Osteoblast (primary cell): ENCODE results near the gene AHSG. TPM values are rescaled to one million over a fixed set of nuclear protein-coding genes. Genes with fewer than 3 reads are reported as not detected.
A peak's percentile ranks its signal among the peaks of the same experiment; 100 is the strongest.

Experiments used
- DNase-seq: peaks from one replicate; pipeline ENCODE4 v3.0.0; 2011; ENCODE audit warnings: low spot score, mixed read lengths; ENCODE audit not compliant: insufficient read length; ENCODE audit errors: missing footprints
- H2AFZ ChIP-seq: 2 replicates; pipeline ENCODE4 v1.6.0; 2011; ENCODE audit warnings: mild to moderate bottlenecking, low read length
- H3K27ac ChIP-seq: 2 replicates; pipeline ENCODE4 v1.5.1; 2011; ENCODE audit warnings: mild to moderate bottlenecking, low read depth, low read length, moderate library complexity
- H3K27me3 ChIP-seq: 2 replicates; pipeline ENCODE4 v1.6.0; 2012; ENCODE audit warnings: mild to moderate bottlenecking, control low read depth, inconsistent platforms, low read length, moderate library complexity; ENCODE audit not compliant: insufficient read depth
- H3K36me3 ChIP-seq: 2 replicates; pipeline ENCODE4 v1.5.1; 2011; ENCODE audit warnings: mild to moderate bottlenecking, low read length, control low read depth, moderate library complexity; ENCODE audit not compliant: insufficient read depth
- H3K4me1 ChIP-seq: 2 replicates; pipeline ENCODE4 v1.5.1; 2011; ENCODE audit warnings: mild to moderate bottlenecking, low read length, control low read depth, moderate library complexity; ENCODE audit not compliant: insufficient read depth
- H3K4me2 ChIP-seq: 2 replicates; pipeline ENCODE4 v1.6.0; 2011; ENCODE audit warnings: mild to moderate bottlenecking, low read length; ENCODE audit not compliant: insufficient read depth
- H3K4me3 ChIP-seq: fragments of 200-600 bp; sonication (generic); 3 replicates; pipeline ENCODE4 v1.5.1; 2012; ENCODE audit warnings: mild to moderate bottlenecking, low read length, inconsistent platforms; ENCODE audit not compliant: insufficient read depth
- H3K79me2 ChIP-seq: 2 replicates; pipeline ENCODE4 v1.6.0; 2012; ENCODE audit warnings: mild to moderate bottlenecking, low read length, control low read depth, inconsistent platforms; ENCODE audit not compliant: insufficient read depth
- H3K9me3 ChIP-seq: 2 replicates; pipeline ENCODE4 v1.5.1; 2011; ENCODE audit warnings: low read depth, low read length, control low read depth
- H4K20me1 ChIP-seq: 2 replicates; pipeline ENCODE4 v1.6.0; 2012; ENCODE audit warnings: mild to moderate bottlenecking, low read length, control low read depth; ENCODE audit not compliant: insufficient read depth
- total RNA-seq: library from RNA; depleted of rRNA; stranded (reverse); fragments of >200 nt; gene quantifications from 2 replicates; pipeline ENCODE4 v1.2.3, GENCODE V29; 2012
- TF ChIP-seq, protein P1 (sequence below): IDR thresholded peaks from 2 replicates; pipeline ENCODE4 v1.5.1; 2011; ENCODE audit warnings: mild to moderate bottlenecking, low read depth, low read length, moderate library complexity; ENCODE audit errors: extremely low read depth

The AHSG gene
- total RNA-seq, 1 donor, result not detected

GRCh38 chr3:186599785-186600166 is 13.1 kb upstream of the AHSG start:
- H3K4me3 ChIP-seq, result no peak overlapping the region
- peak; percentile 77 for DNase-seq
- no peaks in the 10 kb centered on the region for H4K20me1 ChIP-seq
- no peak overlapping the region for H3K27ac ChIP-seq
- TF ChIP-seq, protein P1, sequence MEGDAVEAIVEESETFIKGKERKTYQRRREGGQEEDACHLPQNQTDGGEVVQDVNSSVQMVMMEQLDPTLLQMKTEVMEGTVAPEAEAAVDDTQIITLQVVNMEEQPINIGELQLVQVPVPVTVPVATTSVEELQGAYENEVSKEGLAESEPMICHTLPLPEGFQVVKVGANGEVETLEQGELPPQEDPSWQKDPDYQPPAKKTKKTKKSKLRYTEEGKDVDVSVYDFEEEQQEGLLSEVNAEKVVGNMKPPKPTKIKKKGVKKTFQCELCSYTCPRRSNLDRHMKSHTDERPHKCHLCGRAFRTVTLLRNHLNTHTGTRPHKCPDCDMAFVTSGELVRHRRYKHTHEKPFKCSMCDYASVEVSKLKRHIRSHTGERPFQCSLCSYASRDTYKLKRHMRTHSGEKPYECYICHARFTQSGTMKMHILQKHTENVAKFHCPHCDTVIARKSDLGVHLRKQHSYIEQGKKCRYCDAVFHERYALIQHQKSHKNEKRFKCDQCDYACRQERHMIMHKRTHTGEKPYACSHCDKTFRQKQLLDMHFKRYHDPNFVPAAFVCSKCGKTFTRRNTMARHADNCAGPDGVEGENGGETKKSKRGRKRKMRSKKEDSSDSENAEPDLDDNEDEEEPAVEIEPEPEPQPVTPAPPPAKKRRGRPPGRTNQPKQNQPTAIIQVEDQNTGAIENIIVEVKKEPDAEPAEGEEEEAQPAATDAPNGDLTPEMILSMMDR, result no peak
- no peak overlapping the region for H2AFZ ChIP-seq
- H3K4me2 ChIP-seq, result no peak overlapping the region
- no peaks in the 10 kb centered on the region for H3K36me3 ChIP-seq
- no peaks in the 10 kb centered on the region for H3K27me3 ChIP-seq
- peaks cover 3% of the 10 kb centered on the region for H3K4me1 ChIP-seq
- H3K9me3 ChIP-seq, result no peaks in the 10 kb centered on the region
- H3K79me2 ChIP-seq, result no peaks in the 10 kb centered on the region

GRCh38 chr3:186600896-186601295 is 12.0 kb upstream of the AHSG start:
- Histone ChIP-seq H3K4me1 (peaks cover 3% of the 10 kb centered on the region), H3K27ac (no peak overlapping the region), H4K20me1 (no peaks in the 10 kb centered on the region), H3K36me3 (no peaks in the 10 kb centered on the region), H3K79me2 (no peaks in the 10 kb centered on the region), H3K9me3 (no peaks in the 10 kb centered on the region), H3K4me2 (no peak overlapping the region), H2AFZ (no peak overlapping the region), H3K27me3 (no peaks in the 10 kb centered on the region), H3K4me3 (no peak overlapping the region)
- DNase-seq, result no peak
- TF ChIP-seq, protein P1, result no peak

DNA sequence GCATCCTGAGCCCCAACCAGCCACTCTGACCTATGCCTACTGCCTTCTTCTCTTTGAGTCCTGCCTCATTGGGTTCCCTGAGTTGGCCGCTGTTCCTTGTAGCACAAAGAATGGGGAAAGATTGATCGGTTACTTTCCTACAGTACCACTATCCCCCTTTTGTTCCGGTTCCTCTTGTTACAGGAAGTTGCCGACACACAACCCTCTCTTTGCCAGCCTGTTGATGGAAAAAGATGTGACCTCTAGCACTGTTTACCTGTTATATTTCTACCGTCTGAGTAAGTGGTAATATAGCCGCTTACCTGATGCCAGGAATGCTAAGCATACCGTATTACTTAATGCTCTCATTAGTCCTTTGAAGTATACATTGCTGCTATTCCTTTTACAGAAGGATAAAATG is 9.7 kb upstream of the AHSG start:
- H2AFZ ChIP-seq, result no peak overlapping the region
- H3K9me3 ChIP-seq, result no peaks in the 10 kb centered on the region
- no peak overlapping the region for H3K27ac ChIP-seq
- H3K79me2 ChIP-seq, result no peaks in the 10 kb centered on the region
- no peak for DNase-seq
- H3K4me2 ChIP-seq, result no peak overlapping the region
- H3K4me1 ChIP-seq, result peaks cover 3% of the 10 kb centered on the region
- no peaks in the 10 kb centered on the region for H3K36me3 ChIP-seq
- TF ChIP-seq, protein P1, result no peak
- no peak overlapping the region for H3K4me3 ChIP-seq
- no peaks in the 10 kb centered on the region for H4K20me1 ChIP-seq
- H3K27me3 ChIP-seq, result no peaks in the 10 kb centered on the region

DNA sequence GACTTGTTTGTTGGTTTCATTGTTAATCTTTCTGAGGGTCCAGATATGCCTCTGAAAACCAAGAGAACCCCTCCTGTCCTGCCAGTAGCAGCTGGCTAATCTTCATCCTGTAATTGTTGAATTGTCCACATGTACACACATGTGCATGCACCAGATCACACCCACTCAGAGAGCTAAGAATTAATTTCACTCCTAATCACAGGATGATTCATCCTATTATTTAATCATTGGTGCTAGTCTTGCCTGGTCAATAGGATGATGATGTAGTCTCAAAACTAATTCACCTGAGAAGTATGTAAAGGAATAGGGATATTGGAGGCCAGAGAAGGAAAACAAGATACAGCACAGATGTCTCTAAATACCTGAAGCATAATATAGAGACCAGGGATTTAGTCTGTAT is 7.8 kb upstream of the AHSG start:
- Histone ChIP-seq H3K27me3 (no peaks in the 10 kb centered on the region), H3K79me2 (no peaks in the 10 kb centered on the region), H3K4me2 (no peak overlapping the region), H2AFZ (no peak overlapping the region), H3K9me3 (no peaks in the 10 kb centered on the region), H3K4me3 (no peak overlapping the region), H4K20me1 (no peaks in the 10 kb centered on the region), H3K4me1 (no peaks in the 10 kb centered on the region), H3K27ac (no peak overlapping the region), H3K36me3 (no peaks in the 10 kb centered on the region)
- TF ChIP-seq, protein P1, result no peak
- DNase-seq, result no peak
